ENCODE results near the gene DISC1.

Gene DISC1

GRCh38 chr1:232057217-232057895 lies 430.8 kb downstream of the DISC1 start:
- DNase-seq, result no peak

- no peak for DNase-seq
Measured at GRCh38 chr1:232057896-232058274, 431.3 kb downstream of the DISC1 start.

GRCh38 chr1:232059726-232060374 lies 433.3 kb downstream of the DISC1 start:
- no peak for DNase-seq

GRCh38 chr1:232062967-232063366 lies 436.4 kb downstream of the DISC1 start:
- no peak for DNase-seq

- DNase-seq, result no peak
Measured at GRCh38 chr1:232066521-232066920, 439.9 kb downstream of the DISC1 start.

GRCh38 chr1:232074265-232074664 lies 447.7 kb downstream of the DISC1 start:
- no peak for DNase-seq

GRCh38 chr1:232077809-232078208 lies 451.2 kb downstream of the DISC1 start:
- no peak for DNase-seq

- peak; percentile 4 for DNase-seq
Measured at GRCh38 chr1:232084584-232085223, 458.1 kb downstream of the DISC1 start.

GRCh38 chr1:232090816-232091215 lies 464.2 kb downstream of the DISC1 start:
- peak; percentile 8 for DNase-seq

Data from fibroblast of skin of abdomen (primary cell).